ENCODE data around the gene PRKCH.

Gene PRKCH

DNA sequence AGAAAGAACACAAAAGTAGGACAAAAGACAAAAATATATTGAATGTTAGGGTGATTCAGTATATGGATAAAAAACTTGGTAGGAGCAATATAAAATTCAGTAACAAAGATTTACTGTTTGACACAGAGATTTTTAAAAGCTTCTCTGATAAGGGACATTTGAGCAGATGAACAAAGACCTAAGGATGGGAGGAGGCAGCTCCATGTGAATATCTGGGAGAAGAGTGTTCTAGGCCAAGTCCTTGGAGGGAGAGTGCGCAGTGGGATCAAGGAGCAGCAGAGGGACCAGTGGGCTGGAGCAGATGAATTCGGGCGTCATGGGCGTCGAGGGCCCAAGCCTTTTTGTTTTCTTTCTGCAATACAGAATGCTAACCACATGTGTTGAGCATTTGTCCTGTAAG, 174.4 kb downstream of the PRKCH start:
- Histone ChIP-seq H3K27me3 (ENCODE audit: control insufficient read depth in 3 of 3, insufficient read depth in 3 of 3, low read depth in 1 of 3, low read length in 3 of 3) (no peaks in the 10 kb centered on the region), H2AFZ (ENCODE audit: low read length) (no peak overlapping the region), H3K4ac (ENCODE audit: low read length) (no peak overlapping the region), H3K9me3 (replicated peaks in 1 of 2; ENCODE audit: control insufficient read depth in 2 of 2, insufficient read depth in 1 of 2, low read depth in 1 of 2, low read length in 2 of 2) (no peaks in the 10 kb centered on the region), H3K9ac (ENCODE audit: low read depth, low read length, poor library complexity) (no peak overlapping the region), H3K27ac (replicated peaks; ENCODE audit: low read length) (no peak overlapping the region), H2BK12ac (ENCODE audit: low read length) (no peak overlapping the region), H4K8ac (ENCODE audit: low read depth, low read length) (no peak overlapping the region), H3K4me1 (ENCODE audit: control insufficient read depth in 2 of 2, insufficient read depth in 1 of 2, low read depth in 1 of 2, low read length in 2 of 2) (peaks cover 0 to 3% of the 10 kb centered on the region in 2 donors), H4K91ac (ENCODE audit: low read depth, low read length, poor library complexity) (no peak overlapping the region), H3K4me2 (ENCODE audit: insufficient read depth, low read length, poor library complexity, severe bottlenecking) (no peak overlapping the region), H2BK5ac (ENCODE audit: low read length) (no peak overlapping the region), H3K18ac (ENCODE audit: low read length) (no peak overlapping the region), H3K4me3 (ENCODE audit: low read length in 2 of 2) (no peak overlapping the region), H3K23ac (ENCODE audit: low read depth, low read length, poor library complexity) (no peak overlapping the region), H2BK120ac (ENCODE audit: low read depth, low read length) (no peak overlapping the region), H3K36me3 (replicated peaks in 1 of 2; ENCODE audit: control insufficient read depth in 2 of 2, insufficient read depth in 2 of 2, low read length in 2 of 2) (no peaks in the 10 kb centered on the region), H2BK15ac (ENCODE audit: low read length) (no peak overlapping the region), H3K14ac (ENCODE audit: low read length) (no peak overlapping the region), H3K79me1 (ENCODE audit: low read depth, low read length) (no peaks in the 10 kb centered on the region), H2AK5ac (ENCODE audit: low read depth, low read length) (no peak overlapping the region)
- no peak for DNase-seq (ENCODE audit: low spot score)
- no CpG with 5 or more reads among the region's 5 CpGs for WGBS, 2 donors (ENCODE audit: extremely low coverage in 2 of 2, insufficient read length in 2 of 2, insufficient replicate concordance in 1 of 2)

DNA sequence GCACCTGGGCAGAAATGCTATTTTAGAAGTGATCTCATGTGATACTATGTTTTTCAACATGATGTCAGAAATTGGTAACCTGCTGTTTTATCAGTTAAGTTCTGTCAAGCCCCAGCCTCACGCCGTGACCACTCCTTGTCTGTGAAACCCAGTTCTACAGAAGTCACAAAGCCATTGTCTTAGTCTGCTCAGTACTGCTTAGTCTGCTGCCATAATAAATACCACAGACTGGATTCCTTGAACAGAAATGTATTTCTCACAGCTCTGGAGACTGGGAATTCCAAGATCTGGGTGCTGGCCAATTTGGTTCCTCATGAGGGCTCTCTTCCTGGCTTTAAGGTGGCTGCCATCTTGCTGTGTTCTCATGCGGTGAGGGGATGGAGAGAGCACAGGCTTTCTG, 176.9 kb downstream of the PRKCH start:
- WGBS, 2 donors (ENCODE audit: extremely low coverage in 2 of 2, insufficient read length in 2 of 2, insufficient replicate concordance in 1 of 2), result no CpG with 5 or more reads among the region's 3 CpGs
- Histone ChIP-seq H3K27me3 (ENCODE audit: control insufficient read depth in 3 of 3, insufficient read depth in 3 of 3, low read depth in 1 of 3, low read length in 3 of 3) (no peaks in the 10 kb centered on the region), H4K91ac (ENCODE audit: low read depth, low read length, poor library complexity) (no peak overlapping the region), H3K79me1 (ENCODE audit: low read depth, low read length) (no peaks in the 10 kb centered on the region), H2BK15ac (ENCODE audit: low read length) (no peak overlapping the region), H3K9me3 (replicated peaks in 1 of 2; ENCODE audit: control insufficient read depth in 2 of 2, insufficient read depth in 1 of 2, low read depth in 1 of 2, low read length in 2 of 2) (no peaks in the 10 kb centered on the region), H3K4me1 (ENCODE audit: control insufficient read depth in 2 of 2, insufficient read depth in 1 of 2, low read depth in 1 of 2, low read length in 2 of 2) (peaks cover under 1 to 3% of the 10 kb centered on the region in 2 donors), H3K23ac (ENCODE audit: low read depth, low read length, poor library complexity) (no peak overlapping the region), H3K4me3 (ENCODE audit: low read length in 2 of 2) (no peak overlapping the region), H3K27ac (replicated peaks; ENCODE audit: low read length) (no peak overlapping the region), H2AK5ac (ENCODE audit: low read depth, low read length) (no peak overlapping the region), H3K18ac (ENCODE audit: low read length) (no peak overlapping the region), H3K4me2 (ENCODE audit: insufficient read depth, low read length, poor library complexity, severe bottlenecking) (no peak overlapping the region), H2BK12ac (ENCODE audit: low read length) (no peak overlapping the region), H3K4ac (ENCODE audit: low read length) (no peak overlapping the region), H3K9ac (ENCODE audit: low read depth, low read length, poor library complexity) (no peak overlapping the region), H4K8ac (ENCODE audit: low read depth, low read length) (no peak overlapping the region), H3K36me3 (replicated peaks in 1 of 2; ENCODE audit: control insufficient read depth in 2 of 2, insufficient read depth in 2 of 2, low read length in 2 of 2) (no peaks in the 10 kb centered on the region), H2BK5ac (ENCODE audit: low read length) (no peak overlapping the region), H2AFZ (ENCODE audit: low read length) (no peak overlapping the region), H3K14ac (ENCODE audit: low read length) (no peak overlapping the region), H2BK120ac (ENCODE audit: low read depth, low read length) (peak overlapping the region; percentile 10)
- no peak for DNase-seq (ENCODE audit: low spot score)

DNA sequence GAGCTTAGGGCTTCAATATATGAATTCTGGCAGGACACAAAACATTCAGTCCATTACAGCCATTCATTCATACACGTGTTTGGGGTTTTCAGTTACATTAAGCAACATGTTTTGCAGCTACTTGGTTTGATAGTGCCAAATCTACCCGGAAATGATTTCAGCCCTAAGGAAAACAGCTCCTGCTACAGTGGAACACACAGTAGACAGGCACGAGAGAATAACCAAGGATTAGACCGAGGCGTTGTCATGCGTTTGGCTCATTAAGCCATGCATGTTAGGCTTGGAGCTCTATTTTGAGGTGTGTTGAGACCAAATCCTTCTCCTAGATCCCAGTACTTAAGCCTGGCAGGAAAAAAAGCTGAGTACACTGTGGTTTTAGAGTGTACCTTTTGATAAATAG, 177.4 kb downstream of the PRKCH start:
- Histone ChIP-seq H4K8ac (ENCODE audit: low read depth, low read length) (no peak overlapping the region), H3K27me3 (ENCODE audit: control insufficient read depth in 3 of 3, insufficient read depth in 3 of 3, low read depth in 1 of 3, low read length in 3 of 3) (no peaks in the 10 kb centered on the region), H2BK120ac (ENCODE audit: low read depth, low read length) (no peak overlapping the region), H3K4me1 (ENCODE audit: control insufficient read depth in 2 of 2, insufficient read depth in 1 of 2, low read depth in 1 of 2, low read length in 2 of 2) (peaks cover 2 to 3% of the 10 kb centered on the region in 2 donors), H3K27ac (replicated peaks; ENCODE audit: low read length) (no peak overlapping the region), H3K18ac (ENCODE audit: low read length) (no peak overlapping the region), H3K4me2 (ENCODE audit: insufficient read depth, low read length, poor library complexity, severe bottlenecking) (no peak overlapping the region), H3K79me1 (ENCODE audit: low read depth, low read length) (no peaks in the 10 kb centered on the region), H3K14ac (ENCODE audit: low read length) (no peak overlapping the region), H2BK12ac (ENCODE audit: low read length) (no peak overlapping the region), H3K9ac (ENCODE audit: low read depth, low read length, poor library complexity) (no peak overlapping the region), H2AFZ (ENCODE audit: low read length) (no peak overlapping the region), H3K4ac (ENCODE audit: low read length) (no peak overlapping the region), H2BK15ac (ENCODE audit: low read length) (no peak overlapping the region), H3K23ac (ENCODE audit: low read depth, low read length, poor library complexity) (no peak overlapping the region), H2BK5ac (ENCODE audit: low read length) (no peak overlapping the region), H4K91ac (ENCODE audit: low read depth, low read length, poor library complexity) (no peak overlapping the region), H2AK5ac (ENCODE audit: low read depth, low read length) (no peak overlapping the region), H3K9me3 (replicated peaks in 1 of 2; ENCODE audit: control insufficient read depth in 2 of 2, insufficient read depth in 1 of 2, low read depth in 1 of 2, low read length in 2 of 2) (no peaks in the 10 kb centered on the region), H3K36me3 (replicated peaks in 1 of 2; ENCODE audit: control insufficient read depth in 2 of 2, insufficient read depth in 2 of 2, low read length in 2 of 2) (no peaks in the 10 kb centered on the region), H3K4me3 (ENCODE audit: low read length in 2 of 2) (no peak overlapping the region)
- no CpG with 5 or more reads among the region's 6 CpGs for WGBS, 2 donors (ENCODE audit: extremely low coverage in 2 of 2, insufficient read length in 2 of 2, insufficient replicate concordance in 1 of 2)
- DNase-seq (ENCODE audit: low spot score), result no peak

DNA sequence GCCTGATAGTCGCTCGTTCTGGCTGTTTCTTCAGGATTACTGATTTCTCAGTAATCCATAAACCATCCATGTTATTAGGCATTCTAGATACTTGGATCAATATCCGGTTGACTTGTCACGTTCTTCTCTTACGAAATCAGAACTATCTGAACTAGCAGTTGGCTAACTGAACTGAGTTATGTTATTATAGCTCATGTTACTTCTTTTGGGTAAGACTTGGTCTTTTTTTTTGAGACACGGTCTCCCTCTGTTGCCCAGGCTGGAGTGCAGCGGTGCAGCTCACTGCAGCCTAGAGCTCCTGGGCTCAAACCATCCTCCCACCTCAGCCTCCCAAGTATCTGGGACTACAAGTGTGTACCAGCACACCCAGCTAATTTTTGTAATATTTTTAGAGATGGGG, 178.6 kb downstream of the PRKCH start:
- no peak overlapping the region for H4K8ac ChIP-seq (ENCODE audit: low read depth, low read length)
- H3K9me3 ChIP-seq (replicated peaks in 1 of 2; ENCODE audit: control insufficient read depth in 2 of 2, insufficient read depth in 1 of 2, low read depth in 1 of 2, low read length in 2 of 2), result no peaks in the 10 kb centered on the region
- no peak overlapping the region for H2BK120ac ChIP-seq (ENCODE audit: low read depth, low read length)
- H2BK12ac ChIP-seq (ENCODE audit: low read length), result no peak overlapping the region
- H2BK15ac ChIP-seq (ENCODE audit: low read length), result no peak overlapping the region
- no peak overlapping the region for H2AFZ ChIP-seq (ENCODE audit: low read length)
- no peaks in the 10 kb centered on the region for H3K36me3 ChIP-seq (replicated peaks in 1 of 2; ENCODE audit: control insufficient read depth in 2 of 2, insufficient read depth in 2 of 2, low read length in 2 of 2)
- DNase-seq (ENCODE audit: low spot score), result no peak
- H3K4me1 ChIP-seq (ENCODE audit: control insufficient read depth in 2 of 2, insufficient read depth in 1 of 2, low read depth in 1 of 2, low read length in 2 of 2), result peaks cover 2 to 3% of the 10 kb centered on the region in 2 donors
- H3K27ac ChIP-seq (replicated peaks; ENCODE audit: low read length), result no peak overlapping the region
- no CpG with 5 or more reads among the region's 7 CpGs for WGBS, 2 donors (ENCODE audit: extremely low coverage in 2 of 2, insufficient read length in 2 of 2, insufficient replicate concordance in 1 of 2)
- H2AK5ac ChIP-seq (ENCODE audit: low read depth, low read length), result no peak overlapping the region
- no peak overlapping the region for H4K91ac ChIP-seq (ENCODE audit: low read depth, low read length, poor library complexity)
- H3K4ac ChIP-seq (ENCODE audit: low read length), result no peak overlapping the region
- H3K14ac ChIP-seq (ENCODE audit: low read length), result no peak overlapping the region
- H3K18ac ChIP-seq (ENCODE audit: low read length), result no peak overlapping the region
- H3K4me2 ChIP-seq (ENCODE audit: insufficient read depth, low read length, poor library complexity, severe bottlenecking), result no peak overlapping the region
- H3K27me3 ChIP-seq (ENCODE audit: control insufficient read depth in 3 of 3, insufficient read depth in 3 of 3, low read depth in 1 of 3, low read length in 3 of 3), result no peaks in the 10 kb centered on the region
- H3K23ac ChIP-seq (ENCODE audit: low read depth, low read length, poor library complexity), result no peak overlapping the region
- no peaks in the 10 kb centered on the region for H3K79me1 ChIP-seq (ENCODE audit: low read depth, low read length)
- H2BK5ac ChIP-seq (ENCODE audit: low read length), result no peak overlapping the region
- H3K4me3 ChIP-seq (ENCODE audit: low read length in 2 of 2), result no peak overlapping the region
- no peak overlapping the region for H3K9ac ChIP-seq (ENCODE audit: low read depth, low read length, poor library complexity)

Measured in neuronal stem cell (in vitro differentiated cells).